ENCODE results near the gene FXYD6. TPM values are rescaled to one million over a fixed set of nuclear protein-coding genes. Genes with fewer than 3 reads are reported as not detected.

FXYD6 gene
- total and polyA plus RNA-seq, 2 donors from 2014 or later = 57.8 to 62.7 TPM

GRCh38 chr11:117796872-117797529 is 79.5 kb downstream of the FXYD6 start, which contains the start of gene DSCAML1:
DSCAML1 (minus strand) TSS chr11:117797216; CDS start chr11:117797079, 137 bp downstream.
- DNase-seq = peak; percentile 39 to 85 (median 61)
- no peak for FAIRE-seq
- TF ChIP-seq, protein P1, sequence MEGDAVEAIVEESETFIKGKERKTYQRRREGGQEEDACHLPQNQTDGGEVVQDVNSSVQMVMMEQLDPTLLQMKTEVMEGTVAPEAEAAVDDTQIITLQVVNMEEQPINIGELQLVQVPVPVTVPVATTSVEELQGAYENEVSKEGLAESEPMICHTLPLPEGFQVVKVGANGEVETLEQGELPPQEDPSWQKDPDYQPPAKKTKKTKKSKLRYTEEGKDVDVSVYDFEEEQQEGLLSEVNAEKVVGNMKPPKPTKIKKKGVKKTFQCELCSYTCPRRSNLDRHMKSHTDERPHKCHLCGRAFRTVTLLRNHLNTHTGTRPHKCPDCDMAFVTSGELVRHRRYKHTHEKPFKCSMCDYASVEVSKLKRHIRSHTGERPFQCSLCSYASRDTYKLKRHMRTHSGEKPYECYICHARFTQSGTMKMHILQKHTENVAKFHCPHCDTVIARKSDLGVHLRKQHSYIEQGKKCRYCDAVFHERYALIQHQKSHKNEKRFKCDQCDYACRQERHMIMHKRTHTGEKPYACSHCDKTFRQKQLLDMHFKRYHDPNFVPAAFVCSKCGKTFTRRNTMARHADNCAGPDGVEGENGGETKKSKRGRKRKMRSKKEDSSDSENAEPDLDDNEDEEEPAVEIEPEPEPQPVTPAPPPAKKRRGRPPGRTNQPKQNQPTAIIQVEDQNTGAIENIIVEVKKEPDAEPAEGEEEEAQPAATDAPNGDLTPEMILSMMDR (IDR thresholded peaks at IDR 0.05; ENCODE audit: borderline replicate concordance, extremely low read depth, insufficient read depth) = no peak
- intact Hi-C loops (cut with DNase I) = no loop called here
- Histone ChIP-seq H3K9ac (ENCODE audit: low read length in 3 of 3) (no peak within 1 kb of the TSS), H3K9me3 (ENCODE audit: control insufficient read depth in 2 of 3, insufficient read depth in 1 of 3, low read length in 3 of 3) (no peaks in the 10 kb centered on the region), H3K27ac (ENCODE audit: low read depth in 2 of 2, low read length in 2 of 2) (no peak within 1 kb of the TSS), H3K27me3 (ENCODE audit: control insufficient read depth, insufficient read depth, low read length) (peaks cover 24% of the 10 kb centered on the region), H3K4me1 (ENCODE audit: control insufficient read depth in 2 of 3, insufficient read depth in 2 of 3, low read depth in 1 of 3, low read length in 3 of 3) (peaks cover 0 to 11% (median 0%) of the 10 kb centered on the region in 3 donors), H3K36me3 (ENCODE audit: control insufficient read depth in 2 of 3, insufficient read depth in 3 of 3, low read length in 3 of 3) (no peaks in the 10 kb centered on the region), H3K4me3 (ENCODE audit: low read length in 3 of 3) (peak within 1 kb of the TSS in 1 of 3 donors; percentile 43)

DNA sequence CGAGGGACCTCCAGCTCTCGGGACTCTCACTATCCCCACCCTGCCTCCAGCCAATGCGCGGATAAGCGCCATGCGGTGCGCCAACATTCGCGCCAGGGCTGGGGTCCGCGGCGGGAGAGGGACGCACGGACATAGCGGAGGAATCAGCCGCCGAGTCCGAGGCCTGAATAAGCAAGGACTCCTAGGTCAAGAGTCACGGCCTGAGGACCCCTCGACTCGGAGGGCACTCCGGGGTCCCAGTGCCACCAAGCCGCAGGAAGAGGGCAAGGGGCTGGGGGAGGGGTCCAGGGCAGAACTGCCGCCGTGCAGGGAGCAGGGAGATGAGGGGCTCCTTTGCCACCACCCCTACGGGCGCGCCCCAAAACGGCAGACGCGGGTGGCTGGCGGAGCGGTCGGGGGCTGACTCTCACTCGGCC is 80.0 kb downstream of the FXYD6 start:
- Histone ChIP-seq H3K9ac (ENCODE audit: low read length in 3 of 3) (no peak overlapping the region), H3K36me3 (ENCODE audit: control insufficient read depth in 2 of 3, insufficient read depth in 3 of 3, low read length in 3 of 3) (no peaks in the 10 kb centered on the region), H3K4me1 (ENCODE audit: control insufficient read depth in 2 of 3, insufficient read depth in 2 of 3, low read depth in 1 of 3, low read length in 3 of 3) (peaks cover 0 to 11% (median 0%) of the 10 kb centered on the region in 3 donors), H3K27ac (ENCODE audit: low read depth in 2 of 2, low read length in 2 of 2) (no peak overlapping the region), H3K4me3 (ENCODE audit: low read length in 3 of 3) (peak overlapping the region in 1 of 3 donors; percentile 43), H3K27me3 (ENCODE audit: control insufficient read depth, insufficient read depth, low read length) (peaks cover 24% of the 10 kb centered on the region), H3K9me3 (ENCODE audit: control insufficient read depth in 2 of 3, insufficient read depth in 1 of 3, low read length in 3 of 3) (no peaks in the 10 kb centered on the region)
- intact Hi-C loops (cut with DNase I) = no loop called here
- TF ChIP-seq, protein P1 (IDR thresholded peaks at IDR 0.05; ENCODE audit: borderline replicate concordance, extremely low read depth, insufficient read depth) = no peak
- FAIRE-seq (no peak), DNase-seq (peak in 1 of 5 donors; percentile 57)

DNA sequence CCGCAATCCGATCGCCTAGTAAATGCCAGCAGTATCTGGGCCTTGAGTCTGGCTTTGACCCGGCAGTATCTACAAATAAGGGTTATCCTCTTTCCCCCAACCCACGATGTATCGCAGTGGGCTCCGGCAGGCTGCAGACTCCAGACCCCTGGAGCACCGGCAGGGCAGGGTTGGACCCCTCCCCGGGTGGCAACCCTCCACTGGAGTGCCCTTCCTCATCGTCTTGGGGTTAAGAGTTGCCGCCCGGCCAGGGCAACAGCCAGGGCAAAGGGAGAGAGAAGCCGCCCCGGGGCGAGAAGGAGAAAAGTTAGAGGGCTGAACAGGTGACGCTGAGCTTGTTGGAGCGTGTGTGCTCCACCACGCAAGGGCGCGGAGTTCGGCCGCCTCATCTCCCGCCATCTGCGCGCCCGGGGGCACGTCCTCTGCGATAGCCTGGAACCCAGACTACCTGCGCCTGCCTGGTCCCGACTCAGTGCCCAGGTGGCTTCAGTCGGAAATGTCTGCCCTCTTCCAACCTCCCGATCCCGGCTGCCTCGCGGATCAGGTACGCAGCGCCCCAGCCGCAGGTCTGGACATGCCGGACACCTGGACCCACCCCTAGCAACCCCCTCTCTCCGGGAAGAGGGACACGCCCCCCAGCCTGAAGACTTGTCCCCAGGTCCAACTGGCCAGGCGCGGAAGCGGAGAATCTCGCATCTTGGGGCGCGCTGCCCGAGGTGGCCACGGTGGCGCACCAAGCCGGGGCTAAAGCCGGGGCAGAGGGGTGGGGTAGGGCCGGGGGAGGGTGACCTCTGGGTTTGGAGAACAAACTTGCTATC is 80.6 kb downstream of the FXYD6 start:
- H3K9ac ChIP-seq (ENCODE audit: low read length in 3 of 3) = no peak overlapping the region
- H3K27me3 ChIP-seq (ENCODE audit: control insufficient read depth, insufficient read depth, low read length) = peaks cover 24% of the 10 kb centered on the region
- H3K9me3 ChIP-seq (ENCODE audit: control insufficient read depth in 2 of 3, insufficient read depth in 1 of 3, low read length in 3 of 3) = no peaks in the 10 kb centered on the region
- no peaks in the 10 kb centered on the region for H3K36me3 ChIP-seq (ENCODE audit: control insufficient read depth in 2 of 3, insufficient read depth in 3 of 3, low read length in 3 of 3)
- intact Hi-C loops (cut with DNase I) = no loop called here
- peak overlapping the region in 1 of 3 donors; percentile 43 for H3K4me3 ChIP-seq (ENCODE audit: low read length in 3 of 3)
- peaks cover 0 to 11% (median 0%) of the 10 kb centered on the region in 3 donors for H3K4me1 ChIP-seq (ENCODE audit: control insufficient read depth in 2 of 3, insufficient read depth in 2 of 3, low read depth in 1 of 3, low read length in 3 of 3)
- peak in 4 of 5 donors; percentile 26 to 83 (median 54) for DNase-seq
- H3K27ac ChIP-seq (ENCODE audit: low read depth in 2 of 2, low read length in 2 of 2) = no peak overlapping the region
- FAIRE-seq = no peak
- TF ChIP-seq, protein P1 (IDR thresholded peaks at IDR 0.05; ENCODE audit: borderline replicate concordance, extremely low read depth, insufficient read depth) = no peak
